NCI-H2196 (cell line): ENCODE measurements around the gene AOC2.
"Not testable (repeated sequence)": the region's sequence is repeated elsewhere in the genome, so short reads cannot be mapped to it uniquely, and the experiment has no call there.

ENCODE experiments used
- DNase-seq: peaks from one replicate; lab custom pipeline; 2025; ENCODE audit not compliant: unreplicated experiment; lab: John Stamatoyannopoulos, UW

AOC2 gene

GRCh38 chr17:42853004-42853403 is 8.6 kb downstream of the AOC2 start:
- DNase-seq = no peak

GRCh38 chr17:42853597-42853967 is 9.2 kb downstream of the AOC2 start:
- no peak for DNase-seq

- no peak for DNase-seq
Observed at GRCh38 chr17:42853968-42854790, 9.8 kb downstream of the AOC2 start.

GRCh38 chr17:42855048-42855596 is 10.7 kb downstream of the AOC2 start:
- DNase-seq = no peak

- DNase-seq = not testable (repeated sequence)
Observed at GRCh38 chr17:42856093-42856492, 11.7 kb downstream of the AOC2 start.

GRCh38 chr17:42856516-42856915 is 12.1 kb downstream of the AOC2 start:
- not testable (repeated sequence) for DNase-seq

GRCh38 chr17:42857389-42857788 is 13.0 kb downstream of the AOC2 start:
- no peak for DNase-seq

GRCh38 chr17:42865638-42866094 is 21.3 kb downstream of the AOC2 start:
- no peak for DNase-seq

- DNase-seq = no peak
Observed at GRCh38 chr17:42866216-42866615, 21.8 kb downstream of the AOC2 start.

- no peak for DNase-seq
Observed at GRCh38 chr17:42866631-42867575, 22.5 kb downstream of the AOC2 start.

- DNase-seq = not testable (repeated sequence)
Observed at GRCh38 chr17:42867694-42868261, 23.4 kb downstream of the AOC2 start.

GRCh38 chr17:42868338-42868737 is 24.0 kb downstream of the AOC2 start:
- no peak for DNase-seq

- DNase-seq = no peak
Observed at GRCh38 chr17:42871647-42872046, 27.3 kb downstream of the AOC2 start.

- no peak for DNase-seq
Observed at GRCh38 chr17:42872251-42872965, 28.0 kb downstream of the AOC2 start.

- no peak for DNase-seq
Observed at GRCh38 chr17:42873315-42873714, 28.9 kb downstream of the AOC2 start.

- DNase-seq = not testable (repeated sequence)
Observed at GRCh38 chr17:42873932-42874695, 29.7 kb downstream of the AOC2 start.

GRCh38 chr17:42877037-42877436 is 32.7 kb downstream of the AOC2 start:
- no peak for DNase-seq

- no peak for DNase-seq
Observed at GRCh38 chr17:42878123-42878880, 33.9 kb downstream of the AOC2 start.
